ENCODE measurements around the gene GRM1.

GRM1 gene

GRCh38 chr6:146481527-146481926 lies 452.7 kb downstream of the GRM1 start:
- DNase-seq (ENCODE audit: low read depth), result no peak

DNA sequence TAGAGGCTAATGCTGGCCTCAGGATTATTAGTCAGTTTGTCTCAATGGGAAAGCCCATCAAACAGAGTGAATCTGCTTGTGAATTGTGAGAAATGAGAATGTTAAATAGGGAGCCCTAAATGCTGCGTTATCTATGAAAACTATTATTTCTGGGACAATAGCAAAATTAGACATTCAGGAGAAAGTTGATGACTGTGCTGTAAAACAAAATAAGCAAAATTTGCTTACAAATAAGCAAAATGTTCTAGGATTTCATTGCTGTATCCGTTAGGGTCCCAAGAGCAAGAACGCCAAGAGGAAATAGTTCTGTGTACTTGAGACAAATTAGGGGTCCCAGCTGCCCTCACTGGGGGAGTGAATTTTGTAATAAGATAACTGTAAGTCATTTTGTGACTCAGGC lies 455.5 kb downstream of the GRM1 start:
- DNase-seq (ENCODE audit: low read depth), result no peak
